H54 (cell line): Measurements from ENCODE around the gene BBS1.
"Not testable (repeated sequence)": the region's sequence is repeated elsewhere in the genome, so short reads cannot be mapped to it uniquely, and the experiment has no call there.

ENCODE experiments used
- DNase-seq: peaks from one replicate; pipeline ENCODE4 v3.0.0; 2011; ENCODE audit warnings: low spot score, mixed read lengths; ENCODE audit not compliant: insufficient read length
- FAIRE-seq: peaks from 3 replicates; lab custom pipeline; 2011; peaks lifted over from hg19 to GRCh38; lab: Jason Lieb, UNC
- POLR2A ChIP-seq: IDR thresholded peaks from 2 replicates; pipeline ENCODE4 v1.6.1; 2011; ENCODE audit warnings: low read depth, mild to moderate bottlenecking, low read length

Gene BBS1

GRCh38 chr11:66570079-66570849 lies 59.8 kb downstream of the BBS1 start:
- no peak for DNase-seq
- FAIRE-seq = no peak
- TF ChIP-seq POLR2A = no peak

- DNase-seq (no peak), FAIRE-seq (no peak)
- TF ChIP-seq POLR2A = no peak
Measured at GRCh38 chr11:66570850-66571180, 60.4 kb downstream of the BBS1 start.

- DNase-seq = peak; percentile 68
- FAIRE-seq = no peak
- TF ChIP-seq POLR2A = no peak
Measured at GRCh38 chr11:66579017-66579606, 68.7 kb downstream of the BBS1 start.

GRCh38 chr11:66580803-66581202 lies 70.4 kb downstream of the BBS1 start:
- no peak for DNase-seq
- no peak for TF ChIP-seq POLR2A
- no peak for FAIRE-seq

GRCh38 chr11:66581261-66581660 lies 70.8 kb downstream of the BBS1 start:
- TF ChIP-seq POLR2A = no peak
- FAIRE-seq = no peak
- DNase-seq = no peak

- FAIRE-seq, DNase-seq: not testable (repeated sequence)
Measured at GRCh38 chr11:66582565-66583147, 72.2 kb downstream of the BBS1 start.
